GM12878 (cell line): ENCODE results near the gene CCDC12.

Source experiments
- CTCF ChIP-seq, 3 experiments: IDR thresholded peaks in 2 of 3; conservative IDR thresholded peaks in 1 of 3; 2 replicates each; pipeline ENCODE4 v1.5.1; 2011; ENCODE audit warnings: low read depth in 3 of 3, low read length in 3 of 3, mild to moderate bottlenecking in 3 of 3, control low read depth in 2 of 3, moderate library complexity in 2 of 3, inconsistent platforms in 1 of 3, mixed read lengths in 1 of 3; ENCODE audit not compliant: control insufficient read depth in 2 of 3, insufficient read depth in 1 of 3; ENCODE audit errors: extremely low read depth in 1 of 3
- GATAD2B ChIP-seq: fragments of 450-650 bp; conservative IDR thresholded peaks from 2 replicates; pipeline ENCODE4 v1.6.1; 2017; ENCODE audit warnings: low read depth, mild to moderate bottlenecking, moderate library complexity
- MXI1 ChIP-seq: fragments of 150-350 bp; IDR thresholded peaks from 2 replicates; pipeline ENCODE4 v1.6.1; 2011; ENCODE audit warnings: low read depth, mild to moderate bottlenecking, inconsistent platforms, low read length, improper control_type of control experiment
- RAD21 ChIP-seq: IDR thresholded peaks from 2 replicates; pipeline ENCODE4 v1.6.1; 2011; ENCODE audit warnings: mild to moderate bottlenecking, low read depth, low read length, moderate library complexity; ENCODE audit not compliant: insufficient read depth
- STAT3 ChIP-seq: IDR thresholded peaks from 2 replicates; pipeline ENCODE4 v1.6.1; 2011; ENCODE audit warnings: low read depth, low read length, improper control_type of control experiment

DNA sequence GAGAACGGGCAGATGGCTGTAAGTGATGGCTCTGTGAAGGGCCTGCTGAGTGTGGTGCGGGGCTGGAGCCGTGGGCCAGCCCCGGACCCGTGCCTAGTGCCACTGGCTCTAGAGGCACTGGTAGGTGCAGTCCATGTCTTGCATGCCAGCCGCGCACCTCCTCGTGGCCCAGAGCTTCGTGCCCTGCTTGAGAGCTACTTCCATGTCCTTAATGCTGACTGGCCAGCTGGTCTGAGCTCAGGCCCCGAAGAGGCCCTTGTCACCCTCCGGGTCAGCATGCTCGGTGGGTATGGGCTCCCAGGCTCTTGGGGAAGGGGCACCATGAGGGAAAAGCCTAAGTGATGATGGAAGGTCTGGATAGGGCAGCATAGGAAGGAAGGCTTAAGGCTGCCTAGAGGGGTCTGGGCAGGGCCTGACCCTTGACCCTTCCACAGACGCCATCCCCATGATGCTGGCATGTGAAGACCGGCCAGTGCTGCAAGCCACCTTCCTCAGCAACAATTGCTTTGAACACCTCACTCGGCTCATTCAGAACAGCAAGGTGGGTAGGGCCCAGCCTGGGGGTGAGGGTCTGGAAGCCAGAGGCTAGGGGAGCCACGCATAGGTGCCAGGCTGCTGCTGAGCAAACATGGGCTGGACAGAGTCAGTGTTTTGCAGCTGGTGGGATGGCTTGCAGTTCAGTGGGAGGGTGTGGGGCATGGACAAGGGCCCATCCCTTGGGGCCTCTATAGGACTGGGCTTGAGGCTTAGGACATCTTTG is 15.0 kb upstream of the CCDC12 start:
- no peak for TF ChIP-seq MXI1
- TF ChIP-seq STAT3, result no peak
- no peak for TF ChIP-seq RAD21
- no peak for TF ChIP-seq CTCF (IDR thresholded peaks at IDR 0.05 in 2 of 3, conservative IDR thresholded peaks at IDR 0.05 in 1 of 3; ENCODE audit: control insufficient read depth in 2 of 3, extremely low read depth in 1 of 3, insufficient read depth in 1 of 3, low read depth in 3 of 3, low read length in 3 of 3)
- no peak for TF ChIP-seq GATAD2B
